ENCODE results near the gene ESPL1.

ESPL1 gene

DNA sequence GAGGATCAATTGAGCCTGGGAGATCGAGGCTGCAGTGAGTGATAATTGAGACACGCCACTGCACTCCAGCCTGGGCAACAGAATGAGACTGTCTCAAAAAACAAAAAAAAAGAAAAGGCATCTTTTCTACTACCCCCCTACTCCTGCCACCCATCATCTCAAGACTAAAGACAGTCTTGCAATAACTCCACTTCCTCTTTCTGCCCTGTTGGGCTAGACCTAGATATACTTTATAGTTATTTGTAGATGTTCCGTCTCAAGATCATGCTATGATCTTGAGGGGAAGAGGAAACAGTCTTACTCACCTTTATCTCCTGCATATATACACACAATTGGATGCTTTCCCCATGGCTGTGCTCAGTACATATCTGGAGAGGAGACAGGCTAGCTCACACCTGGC, 12.1 kb upstream of the ESPL1 start:
- DNase-seq (ENCODE audit: low read depth in 4 of 4, low spot score in 1 of 4) = no peak

DNA sequence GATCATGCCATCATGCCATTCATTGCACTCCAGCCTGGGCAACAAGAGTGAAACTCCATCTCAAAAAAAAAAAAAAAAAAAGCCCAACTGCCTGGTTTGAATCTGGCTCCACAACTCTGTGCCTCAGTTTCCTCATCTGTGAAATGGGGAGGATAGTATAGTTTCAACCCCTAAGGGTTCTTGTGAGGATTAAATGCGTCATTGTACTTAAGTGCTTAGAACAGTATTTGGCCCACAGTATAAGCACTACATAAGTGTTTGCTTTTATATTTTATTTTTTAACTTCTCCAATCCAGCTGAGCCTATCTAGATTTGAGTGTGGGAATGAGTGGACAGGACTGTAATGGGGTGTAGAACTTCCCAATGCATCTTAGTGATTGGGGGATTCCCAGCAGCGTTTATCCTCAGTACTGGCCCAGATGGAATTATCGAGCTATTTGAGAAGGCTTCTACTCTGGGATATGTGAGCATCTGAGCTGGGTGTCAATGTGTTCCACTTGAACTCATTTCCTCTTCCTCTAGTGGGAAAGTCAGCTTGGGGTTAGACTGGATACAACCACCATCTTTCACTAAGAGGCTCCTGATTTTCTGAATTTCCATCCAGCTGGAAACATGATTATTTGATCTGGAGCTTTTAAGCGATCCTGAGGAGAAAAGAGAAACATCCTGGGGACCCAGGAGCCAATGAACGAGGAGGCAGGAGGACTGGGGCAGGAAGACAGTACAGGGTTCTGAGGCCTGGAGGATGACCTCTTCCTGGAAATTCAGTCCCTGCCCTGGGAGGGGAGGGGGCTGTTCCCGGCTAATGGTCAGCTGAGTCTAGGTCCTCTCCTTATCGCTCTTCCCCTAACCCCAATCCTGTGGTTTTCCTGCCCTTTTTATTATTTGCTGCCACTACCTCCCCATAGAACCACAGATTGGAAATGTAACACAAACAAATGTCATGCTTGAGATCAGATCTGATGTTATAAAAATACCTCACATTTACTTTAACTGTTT, 9.3 kb upstream of the ESPL1 start:
- no peak for DNase-seq (ENCODE audit: low read depth in 4 of 4, low spot score in 1 of 4)

DNA sequence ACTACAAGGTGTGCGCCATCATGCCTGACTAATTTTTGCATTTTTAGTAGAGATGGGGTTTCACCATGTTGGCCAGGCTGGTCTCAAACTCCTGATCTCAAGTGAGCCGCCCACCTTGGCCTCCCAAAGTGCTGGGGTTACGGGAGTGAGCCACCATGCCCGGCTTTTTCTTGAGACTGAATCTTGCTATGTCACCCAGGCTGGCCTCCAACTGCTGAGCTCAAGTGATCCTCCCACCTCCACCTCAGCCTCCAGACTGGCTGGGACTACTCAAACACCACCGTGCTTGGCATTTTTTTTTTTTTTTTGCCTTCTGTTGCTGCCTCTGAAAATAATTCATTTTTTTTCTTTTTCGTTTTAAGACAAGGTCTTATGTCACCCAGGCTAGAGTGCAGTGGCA, 8.2 kb upstream of the ESPL1 start:
- no peak for DNase-seq (ENCODE audit: low read depth in 4 of 4, low spot score in 1 of 4)

DNA sequence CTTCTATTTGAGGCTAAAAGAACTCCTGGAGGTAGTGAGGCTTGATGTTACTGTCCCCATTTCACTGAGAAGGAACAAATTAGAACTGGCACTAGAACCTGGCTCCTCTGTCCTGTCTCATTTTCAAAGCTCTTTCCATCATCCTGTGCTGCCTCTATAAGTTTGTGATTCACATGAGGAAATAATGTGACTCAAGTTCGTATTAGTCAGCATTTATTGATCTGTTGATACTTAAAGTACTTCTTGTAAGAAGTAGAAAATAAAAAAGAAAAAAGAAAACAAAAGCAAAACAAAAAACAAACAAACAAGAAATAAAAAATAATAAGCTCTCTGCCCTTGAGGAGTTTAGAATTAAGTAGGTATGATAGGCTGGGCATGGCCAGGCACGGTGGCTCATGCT, 2.3 kb upstream of the ESPL1 start:
- no peak for DNase-seq (ENCODE audit: low read depth in 4 of 4, low spot score in 1 of 4)

DNA sequence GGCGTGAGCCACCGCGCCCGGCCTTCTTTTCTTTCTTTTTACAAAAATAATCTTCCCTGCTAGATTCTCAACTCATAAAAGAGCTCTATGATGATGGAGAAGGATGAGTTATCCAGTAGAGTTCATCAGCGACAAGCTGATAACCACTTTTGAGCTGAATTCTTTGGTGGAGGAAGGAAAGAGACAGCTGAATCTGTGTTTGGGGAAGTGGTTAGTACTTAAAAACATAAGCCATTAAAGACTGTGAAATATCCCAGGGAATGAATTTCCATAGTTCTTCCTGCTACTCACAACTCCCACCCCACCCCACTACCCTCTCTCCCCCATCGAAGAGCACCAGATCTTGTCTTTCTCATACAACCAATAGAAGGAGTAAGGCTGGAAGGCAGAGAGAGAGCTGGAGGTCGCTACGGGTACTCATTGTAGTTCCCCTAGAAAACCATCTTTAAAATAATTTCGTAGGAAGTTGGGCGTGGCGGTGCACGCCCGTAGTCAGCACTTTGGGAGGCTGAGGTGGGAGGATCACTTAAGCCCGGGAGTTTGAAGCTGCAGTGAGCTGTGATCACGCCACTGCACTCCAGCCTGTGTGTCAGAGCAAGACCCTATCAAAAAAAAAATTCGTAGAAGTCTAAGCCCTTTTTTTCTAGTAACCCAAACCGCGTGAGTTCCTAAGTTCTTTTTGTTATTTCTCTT, 647 bp upstream of the ESPL1 start:
- peak in 2 of 4 experiments; percentile 28 to 35 for DNase-seq (ENCODE audit: low read depth in 4 of 4, low spot score in 1 of 4)

DNA sequence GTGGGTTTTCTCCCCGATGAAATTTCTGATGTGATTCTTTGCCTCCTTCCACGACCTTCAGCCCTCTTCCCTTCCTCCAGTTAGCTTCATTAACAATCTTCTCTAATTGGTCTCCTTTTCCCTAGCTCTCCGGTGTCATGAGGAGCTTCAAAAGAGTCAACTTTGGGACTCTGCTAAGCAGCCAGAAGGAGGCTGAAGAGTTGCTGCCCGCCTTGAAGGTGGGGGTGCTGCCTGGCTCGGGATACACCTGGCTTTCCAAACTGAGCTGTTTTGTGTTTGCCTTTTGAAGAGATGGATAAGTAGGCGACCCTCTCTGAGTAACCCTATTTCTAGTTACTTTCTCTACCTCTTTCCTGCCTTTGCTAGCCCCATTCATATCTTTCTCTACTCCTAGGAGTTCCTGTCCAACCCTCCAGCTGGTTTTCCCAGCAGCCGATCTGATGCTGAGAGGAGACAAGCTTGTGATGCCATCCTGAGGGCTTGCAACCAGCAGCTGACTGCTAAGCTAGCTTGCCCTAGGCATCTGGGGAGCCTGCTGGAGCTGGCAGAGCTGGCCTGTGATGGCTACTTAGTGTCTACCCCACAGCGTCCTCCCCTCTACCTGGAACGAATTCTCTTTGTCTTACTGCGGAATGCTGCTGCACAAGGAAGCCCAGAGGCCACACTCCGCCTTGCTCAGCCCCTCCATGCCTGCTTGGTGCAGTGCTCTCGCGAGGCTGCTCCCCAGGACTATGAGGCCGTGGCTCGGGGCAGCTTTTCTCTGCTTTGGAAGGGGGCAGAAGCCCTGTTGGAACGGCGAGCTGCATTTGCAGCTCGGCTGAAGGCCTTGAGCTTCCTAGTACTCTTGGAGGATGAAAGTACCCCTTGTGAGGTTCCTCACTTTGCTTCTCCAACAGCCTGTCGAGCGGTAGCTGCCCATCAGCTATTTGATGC, 797 bp downstream of the ESPL1 start:
- DNase-seq (ENCODE audit: low read depth in 4 of 4, low spot score in 1 of 4) = no peak

DNA sequence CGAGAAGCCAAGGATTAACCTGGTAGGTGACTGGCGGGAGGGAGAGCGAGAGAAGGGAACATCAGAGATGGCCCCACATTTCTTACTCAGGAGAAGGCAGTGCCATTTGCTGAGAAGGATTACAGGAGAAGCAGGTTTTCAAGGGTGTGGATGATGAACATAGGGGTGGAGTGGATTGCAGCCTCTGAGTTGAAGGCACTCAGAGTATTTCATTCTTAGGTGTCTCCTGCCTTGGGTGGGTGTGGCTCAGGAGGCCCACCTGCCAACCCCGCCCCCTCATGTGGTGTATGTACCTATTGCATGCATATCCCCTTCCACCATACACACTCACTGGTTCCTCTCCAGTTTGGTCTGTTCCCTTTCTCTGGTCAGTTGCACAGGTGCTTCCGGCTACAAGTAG, 6.3 kb downstream of the ESPL1 start:
- DNase-seq (ENCODE audit: low read depth in 4 of 4, low spot score in 1 of 4) = no peak

DNA sequence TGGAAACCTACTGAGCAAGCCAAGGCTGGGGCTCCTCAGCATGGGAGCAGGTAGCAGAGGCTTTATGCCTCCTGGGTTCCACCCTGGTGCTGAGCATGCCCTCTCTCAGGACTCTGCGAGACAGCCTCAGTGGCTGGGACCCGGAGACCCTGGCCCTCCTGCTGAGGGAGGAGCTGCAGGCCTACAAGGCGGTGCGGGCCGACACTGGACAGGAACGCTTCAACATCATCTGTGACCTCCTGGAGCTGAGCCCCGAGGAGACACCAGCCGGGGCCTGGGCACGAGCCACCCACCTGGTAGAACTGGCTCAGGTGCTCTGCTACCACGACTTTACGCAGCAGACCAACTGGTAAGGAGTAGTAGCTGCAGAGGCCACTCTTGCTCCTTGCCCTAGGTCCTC, 8.4 kb downstream of the ESPL1 start:
- no peak for DNase-seq (ENCODE audit: low read depth in 4 of 4, low spot score in 1 of 4)

DNA sequence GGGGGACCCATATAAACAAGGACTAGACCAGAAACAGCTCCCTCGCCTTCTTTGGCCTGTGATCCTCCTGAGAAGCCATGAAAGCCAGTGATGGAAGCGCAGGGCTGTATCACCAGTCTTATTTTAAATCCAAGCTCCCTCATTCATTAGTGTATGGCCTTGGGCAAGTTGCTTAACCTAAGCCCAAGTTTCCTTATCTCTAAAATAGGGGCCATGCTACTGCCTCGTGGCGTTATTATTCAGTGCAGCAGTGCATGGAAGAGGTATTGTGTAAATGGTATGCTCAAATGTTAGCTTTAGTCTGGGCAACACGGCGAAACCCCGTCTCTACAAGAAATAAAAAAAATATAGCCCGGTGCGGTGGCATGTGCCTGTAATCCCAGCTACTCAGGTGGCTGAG, 9.9 kb downstream of the ESPL1 start:
- no peak for DNase-seq (ENCODE audit: low read depth in 4 of 4, low spot score in 1 of 4)

DNA sequence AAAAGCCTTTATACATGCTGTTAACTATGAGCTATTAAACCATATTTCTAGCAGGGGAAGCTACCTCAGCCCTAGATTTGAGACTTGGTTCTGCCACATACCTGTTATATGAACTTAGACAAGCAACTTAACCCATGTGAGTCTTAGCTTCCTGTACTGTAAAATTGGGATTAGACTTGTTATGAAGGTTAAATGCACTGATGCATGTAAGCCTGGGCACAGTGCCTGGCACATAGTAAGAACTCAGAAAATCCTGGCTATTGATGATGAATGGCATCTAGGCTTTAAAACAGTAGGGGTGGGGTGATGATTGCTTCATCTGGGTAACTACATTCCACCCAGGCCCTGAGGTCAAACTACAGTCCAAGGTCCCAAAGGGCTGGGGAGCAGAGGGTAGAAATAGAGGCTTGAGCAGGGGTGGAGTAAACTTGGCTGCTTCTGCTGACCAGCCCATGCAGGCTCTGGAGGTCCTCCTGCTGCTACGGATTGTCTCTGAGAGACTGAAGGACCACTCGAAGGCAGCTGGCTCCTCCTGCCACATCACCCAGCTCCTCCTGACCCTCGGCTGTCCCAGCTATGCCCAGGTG, 11.3 kb downstream of the ESPL1 start:
- no peak for DNase-seq (ENCODE audit: low read depth in 4 of 4, low spot score in 1 of 4)

DNA sequence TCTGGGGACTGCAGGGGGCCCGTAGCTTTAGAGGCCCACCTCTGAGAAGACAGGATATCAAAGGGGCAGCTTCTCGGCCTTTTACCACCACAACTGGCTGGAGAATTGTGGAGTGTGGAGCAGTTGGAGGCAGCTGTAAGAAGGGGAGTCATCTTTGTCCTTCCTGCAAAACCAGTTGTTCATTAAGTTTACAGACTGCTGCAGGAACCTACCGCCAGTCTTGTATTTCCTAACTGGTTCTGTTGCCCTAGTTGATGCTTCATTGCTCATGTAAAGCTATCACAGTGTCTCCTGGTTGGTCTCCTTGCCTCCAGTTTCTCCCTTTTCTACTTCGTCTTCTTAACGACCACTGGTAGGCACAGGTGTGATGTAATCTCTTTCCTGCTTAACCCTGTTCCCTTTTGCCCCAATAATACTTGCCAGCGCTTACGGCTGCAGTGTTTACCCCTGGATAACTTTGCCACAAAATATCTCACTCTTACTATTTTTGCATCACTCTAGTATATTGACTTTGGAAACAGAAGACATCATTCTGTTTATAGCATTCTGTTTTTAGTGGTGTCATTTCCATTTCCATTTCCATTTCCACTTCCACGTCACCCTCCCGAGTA, 11.9 kb downstream of the ESPL1 start:
- no peak for DNase-seq (ENCODE audit: low read depth in 4 of 4, low spot score in 1 of 4)

DNA sequence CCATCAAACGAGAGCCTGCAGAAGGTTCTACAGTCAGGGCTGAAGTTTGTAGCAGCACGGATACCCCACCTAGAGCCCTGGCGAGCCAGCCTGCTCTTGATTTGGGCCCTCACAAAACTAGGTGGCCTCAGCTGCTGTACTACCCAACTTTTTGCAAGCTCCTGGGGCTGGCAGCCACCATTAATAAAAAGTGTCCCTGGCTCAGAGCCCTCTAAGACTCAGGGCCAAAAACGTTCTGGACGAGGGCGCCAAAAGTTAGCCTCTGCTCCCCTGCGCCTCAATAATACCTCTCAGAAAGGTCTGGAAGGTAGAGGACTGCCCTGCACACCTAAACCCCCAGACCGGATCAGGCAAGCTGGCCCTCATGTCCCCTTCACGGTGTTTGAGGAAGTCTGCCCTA, 18.3 kb downstream of the ESPL1 start:
- no peak for DNase-seq (ENCODE audit: low read depth in 4 of 4, low spot score in 1 of 4)

DNA sequence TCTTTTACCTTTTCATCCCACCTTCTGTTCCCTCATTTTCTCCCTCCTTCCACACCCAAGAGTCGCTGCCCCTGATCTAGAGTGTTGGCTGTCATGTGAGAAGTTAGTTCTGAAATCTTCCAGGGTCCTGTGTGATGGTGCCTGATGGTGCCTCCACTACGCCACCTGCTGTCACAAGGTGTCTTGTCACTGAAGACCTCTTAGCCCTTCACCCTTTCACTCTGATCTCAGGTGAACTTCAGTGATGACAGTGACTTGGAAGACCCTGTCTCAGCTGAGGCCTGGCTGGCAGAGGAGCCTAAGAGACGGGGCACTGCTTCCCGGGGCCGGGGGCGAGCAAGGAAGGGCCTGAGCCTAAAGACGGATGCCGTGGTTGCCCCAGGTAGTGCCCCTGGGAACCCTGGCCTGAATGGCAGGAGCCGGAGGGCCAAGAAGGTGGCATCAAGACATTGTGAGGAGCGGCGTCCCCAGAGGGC, 19.7 kb downstream of the ESPL1 start:
- peak; percentile 36 to 53 (median 46) for DNase-seq (ENCODE audit: low read depth in 4 of 4, low spot score in 1 of 4)

DNA sequence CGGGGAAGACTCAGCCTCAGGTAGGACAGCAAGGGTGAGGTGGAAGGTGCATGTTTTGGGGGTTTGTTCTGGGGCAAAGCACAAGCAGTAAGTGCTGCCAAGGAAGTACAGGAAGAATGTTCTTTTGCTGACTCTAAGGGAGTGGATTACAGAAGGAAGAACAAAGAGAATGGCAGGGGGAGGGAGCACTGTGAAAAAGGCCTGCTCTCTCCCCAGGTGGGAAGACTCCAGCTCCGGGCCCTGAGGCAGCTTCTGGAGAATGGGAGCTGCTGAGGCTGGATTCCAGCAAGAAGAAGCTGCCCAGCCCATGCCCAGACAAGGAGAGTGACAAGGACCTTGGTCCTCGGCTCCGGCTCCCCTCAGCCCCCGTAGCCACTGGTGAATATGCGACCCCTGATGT, 20.2 kb downstream of the ESPL1 start:
- no peak for DNase-seq (ENCODE audit: low read depth in 4 of 4, low spot score in 1 of 4)

DNA sequence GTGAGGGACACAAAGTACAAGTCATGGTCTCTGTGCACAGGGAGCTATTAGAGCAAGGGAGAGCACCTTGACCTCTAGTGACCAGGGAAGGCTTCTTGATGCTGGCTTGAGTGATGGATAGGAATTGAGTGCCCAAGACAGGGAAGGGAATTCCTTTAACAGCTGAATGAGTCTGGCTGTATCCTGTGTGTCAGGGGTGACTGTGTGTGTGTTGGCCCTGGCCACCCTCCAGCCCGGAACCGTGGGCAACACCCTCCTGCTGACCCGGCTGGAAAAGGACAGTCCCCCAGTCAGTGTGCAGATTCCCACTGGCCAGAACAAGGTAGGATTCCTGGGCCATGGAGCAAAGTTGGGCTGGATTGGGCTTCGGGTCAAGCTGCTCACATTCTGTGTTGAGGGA, 21.8 kb downstream of the ESPL1 start:
- no peak for DNase-seq (ENCODE audit: low read depth in 4 of 4, low spot score in 1 of 4)

DNA sequence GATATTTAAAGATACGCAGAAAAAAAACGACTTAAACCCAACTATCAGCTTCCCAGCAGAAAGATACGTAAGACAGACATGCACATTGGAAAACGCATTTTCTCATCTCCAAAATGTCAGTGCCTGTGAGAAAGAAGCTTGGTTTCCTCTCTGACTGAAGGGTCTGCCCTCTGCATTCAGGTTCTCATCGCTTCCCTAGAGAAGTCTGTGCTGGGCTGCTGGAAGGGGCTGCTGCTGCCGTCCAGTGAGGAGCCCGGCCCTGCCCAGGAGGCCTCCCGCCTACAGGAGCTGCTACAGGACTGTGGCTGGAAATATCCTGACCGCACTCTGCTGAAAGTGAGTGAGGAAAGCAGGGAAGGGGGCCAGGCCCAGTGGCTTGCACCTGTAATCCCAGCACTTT, 22.6 kb downstream of the ESPL1 start:
- no peak for DNase-seq (ENCODE audit: low read depth in 4 of 4, low spot score in 1 of 4)

DNA sequence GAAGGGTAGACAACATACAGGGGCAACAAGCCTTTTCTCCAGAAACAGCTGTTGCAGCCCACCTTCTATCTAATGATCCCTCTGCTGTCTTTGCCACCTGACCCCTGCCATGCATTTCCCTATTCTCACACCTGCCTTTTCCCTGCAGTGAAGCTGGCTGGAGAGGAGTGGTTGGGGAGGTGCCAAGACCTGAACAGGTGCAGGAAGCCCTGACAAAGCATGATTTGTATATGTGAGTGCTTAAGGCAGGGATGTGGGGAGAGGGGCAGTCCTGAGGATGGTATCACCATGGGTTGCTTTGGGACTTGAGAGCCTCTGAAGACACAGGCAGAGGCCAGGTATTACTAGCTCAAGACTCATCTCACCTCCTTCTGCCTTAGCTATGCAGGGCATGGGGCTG, 24.3 kb downstream of the ESPL1 start:
- DNase-seq (ENCODE audit: low read depth in 4 of 4, low spot score in 1 of 4) = no peak

DNA sequence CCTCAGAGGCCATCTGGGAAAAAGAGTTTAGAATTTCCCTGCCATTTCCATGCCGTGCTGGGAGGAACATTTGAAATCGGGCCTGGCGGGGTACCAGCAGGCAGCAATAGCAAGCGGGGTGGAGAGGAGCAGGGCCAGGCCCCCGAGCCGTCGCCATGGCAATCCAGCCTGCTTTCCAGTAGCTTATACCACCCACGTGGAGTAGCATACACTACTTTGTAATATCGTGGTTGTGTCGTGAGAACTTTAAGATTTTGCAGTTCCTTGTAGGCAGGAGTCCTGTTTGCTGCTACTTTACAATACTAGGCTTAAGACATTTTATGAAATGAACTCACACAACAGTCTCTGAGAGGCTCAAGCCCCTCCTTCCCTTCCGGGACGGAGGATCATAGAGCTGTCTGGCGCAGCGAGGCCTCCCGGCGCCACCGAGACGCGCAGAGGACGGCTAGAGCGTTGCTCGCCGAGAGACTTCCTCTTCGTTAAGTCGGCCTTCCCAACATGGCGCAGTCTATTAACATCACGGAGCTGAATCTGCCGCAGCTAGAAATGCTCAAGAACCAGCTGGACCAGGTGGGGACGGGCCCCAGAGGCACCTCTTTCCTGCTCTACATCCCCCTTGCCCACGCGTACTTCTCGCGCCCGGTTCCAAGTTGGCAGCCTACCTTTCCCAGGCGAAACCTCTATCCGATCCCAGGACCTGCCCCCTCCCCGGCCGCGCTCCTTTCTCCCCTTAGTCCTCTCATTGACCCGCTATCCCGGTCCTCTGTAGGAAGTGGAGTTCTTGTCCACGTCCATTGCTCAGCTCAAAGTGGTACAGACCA, 27.2 kb downstream of the ESPL1 start, which contains the start of gene PFDN5:
Gene PFDN5, plus strand, starts transcription at position 473 of the 821 bp plus-strand sequence. Its CDS starts 26 bp downstream, at position 499.
- peak; percentile 57 to 78 (median 68) for DNase-seq (ENCODE audit: low read depth in 4 of 4, low spot score in 1 of 4)

DNA sequence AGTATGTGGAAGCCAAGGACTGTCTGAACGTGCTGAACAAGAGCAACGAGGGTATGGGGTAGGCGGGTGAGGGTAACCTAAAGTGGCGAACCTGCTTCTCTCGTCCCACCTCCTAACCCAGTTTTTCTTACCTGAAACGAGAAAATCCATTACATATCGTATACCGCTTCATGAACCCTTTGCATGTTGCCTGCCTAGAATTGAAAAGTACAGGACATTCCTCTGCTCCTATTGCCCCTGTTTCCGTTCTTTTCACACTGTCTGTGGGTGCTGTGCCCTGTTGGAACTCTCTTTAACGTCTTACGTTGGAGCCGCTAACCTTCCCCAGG, 27.8 kb downstream of the ESPL1 start:
- DNase-seq (ENCODE audit: low read depth in 4 of 4, low spot score in 1 of 4) = no peak

Measured in stimulated activated CD4-positive, alpha-beta T cell treated with anti-CD3 and anti-CD28 coated beads, Interleukin-1b, Interleukin-23, amount 100 ng/mL, for 24 hours (primary cell).